IMR-90 (cell line): Measurements from ENCODE around the gene RECQL5. TPM values are rescaled to one million over a fixed set of nuclear protein-coding genes. Genes with fewer than 3 reads are reported as not detected.

Source experiments
- ATAC-seq: fragments of 200-7000 bp; cut with Tn5 transposase; 2 replicates; pipeline ENCODE4 v1.9.1; 2020; ENCODE audit warnings: low read depth, mild to moderate bottlenecking, moderate library complexity
- BruUV-seq: library from RNA; stranded (reverse); fragments of 400-500 nt; replicated peaks from 2 replicates; lab custom pipeline; 2021; lab: Mats Ljungman, UMichigan
- CTCF ChIA-PET: fragments of 300-600 bp; formaldehyde crosslinking; extraction: SDS; loops from one replicate; lab custom pipeline; 2021; ENCODE audit warnings: antibody characterized with exemption; lab: Yijun Ruan, JAX
- POLR2A ChIA-PET: fragments of 300-600 bp; sonication (Branson Sonifier 250); formaldehyde crosslinking; loops from one replicate; lab custom pipeline; 2022; ENCODE audit warnings: antibody characterized with exemption; ENCODE audit not compliant: unreplicated experiment; lab: Charles Lee
- DNase-seq: peaks from one replicate; pipeline ENCODE4 v3.0.0; 2013
- H2AFZ ChIP-seq: replicated peaks from 2 replicates; pipeline ENCODE3; 2013; ENCODE audit warnings: low read length, mild to moderate bottlenecking; ENCODE audit not compliant: poor library complexity
- H2AK5ac ChIP-seq: 2 replicates; pipeline ENCODE4 v1.6.1; 2013; ENCODE audit warnings: low read depth, low read length, inconsistent platforms
- H2AK9ac ChIP-seq: replicated peaks from 2 replicates; pipeline ENCODE3; 2013; ENCODE audit warnings: mild to moderate bottlenecking, low read depth, low read length, moderate library complexity; ENCODE audit not compliant: poor library complexity
- H2BK120ac ChIP-seq: 2 replicates; pipeline ENCODE4 v1.6.1; 2013; ENCODE audit warnings: low read depth, low read length, inconsistent platforms
- H2BK15ac ChIP-seq: 3 replicates; pipeline ENCODE4 v1.6.1; 2013; ENCODE audit warnings: low read depth, low read length, inconsistent platforms
- H2BK20ac ChIP-seq: 2 replicates; pipeline ENCODE4 v1.6.1; 2013; ENCODE audit warnings: low read depth, mild to moderate bottlenecking, inconsistent platforms, low read length, moderate library complexity
- H2BK5ac ChIP-seq: 2 replicates; pipeline ENCODE4 v1.6.1; 2013; ENCODE audit warnings: mild to moderate bottlenecking, low read depth, low read length, inconsistent platforms; ENCODE audit not compliant: poor library complexity, severe bottlenecking
- H3K14ac ChIP-seq: replicated peaks from 2 replicates; pipeline ENCODE4 v1.6.1; 2013; ENCODE audit warnings: low read depth, low read length, inconsistent platforms
- H3K18ac ChIP-seq: 2 replicates; pipeline ENCODE4 v1.6.1; 2013; ENCODE audit warnings: low read depth, low read length, control low read depth
- H3K23ac ChIP-seq: 2 replicates; pipeline ENCODE4 v1.6.1; 2013; ENCODE audit warnings: low read depth, low read length, inconsistent platforms
- H3K27ac ChIP-seq: 2 replicates; pipeline ENCODE4 v1.5.1; 2013; ENCODE audit warnings: mild to moderate bottlenecking, control low read depth, low read length; ENCODE audit not compliant: insufficient read depth
- H3K27me3 ChIP-seq: 2 replicates; pipeline ENCODE4 v1.6.1; 2013; ENCODE audit warnings: low read length; ENCODE audit not compliant: control insufficient read depth, insufficient read depth
- H3K36me3 ChIP-seq: 2 replicates; pipeline ENCODE4 v1.6.1; 2013; ENCODE audit warnings: low read length, mixed read lengths; ENCODE audit not compliant: control insufficient read depth, insufficient read depth
- H3K4ac ChIP-seq: 2 replicates; pipeline ENCODE4 v1.6.1; 2013; ENCODE audit warnings: low read depth, low read length, inconsistent platforms
- H3K4me1 ChIP-seq: 2 replicates; pipeline ENCODE4 v1.6.1; 2013; ENCODE audit warnings: low read length, mixed read lengths; ENCODE audit not compliant: control insufficient read depth, insufficient read depth
- H3K4me2 ChIP-seq: 2 replicates; pipeline ENCODE4 v1.6.1; 2013; ENCODE audit warnings: low read depth, mild to moderate bottlenecking, control low read depth, low read length, moderate library complexity
- H3K4me3 ChIP-seq: 2 replicates; pipeline ENCODE4 v1.5.1; 2013; ENCODE audit warnings: low read depth, mild to moderate bottlenecking, control low read depth, low read length, moderate library complexity; ENCODE audit not compliant: insufficient read depth
- H3K56ac ChIP-seq: 2 replicates; pipeline ENCODE4 v1.6.1; 2013; ENCODE audit warnings: low read length, inconsistent platforms; ENCODE audit not compliant: insufficient read depth; ENCODE audit errors: extremely low read depth
- H3K79me1 ChIP-seq, 2 experiments: 2 replicates each; pipeline ENCODE4 v1.6.1; 2013; ENCODE audit warnings: low read length in 2 of 2, inconsistent platforms in 1 of 2, low read depth in 1 of 2
- H3K9ac ChIP-seq: 2 replicates; pipeline ENCODE4 v1.6.1; 2013; ENCODE audit warnings: low read depth, low read length, control low read depth
- H3K9me1 ChIP-seq: 2 replicates; pipeline ENCODE4 v1.6.1; 2013; ENCODE audit warnings: low read length, inconsistent platforms; ENCODE audit not compliant: insufficient read depth
- H3K9me3 ChIP-seq: 2 replicates; pipeline ENCODE4 v1.6.1; 2013; ENCODE audit warnings: low read length; ENCODE audit not compliant: control insufficient read depth, insufficient read depth
- H4K20me1 ChIP-seq: 2 replicates; pipeline ENCODE4 v1.6.1; 2013; ENCODE audit warnings: low read length, inconsistent platforms; ENCODE audit not compliant: insufficient read depth
- H4K5ac ChIP-seq: 2 replicates; pipeline ENCODE4 v1.6.1; 2013; ENCODE audit warnings: mild to moderate bottlenecking, low read depth, low read length, control low read depth
- H4K8ac ChIP-seq, 2 experiments: 2 replicates each; pipeline ENCODE4 v1.6.1; 2013; ENCODE audit warnings: low read depth in 2 of 2, low read length in 2 of 2, control low read depth in 1 of 2, inconsistent platforms in 1 of 2
- H4K91ac ChIP-seq: 2 replicates; pipeline ENCODE4 v1.6.1; 2013; ENCODE audit warnings: low read depth, low read length, inconsistent platforms; ENCODE audit not compliant: insufficient read depth
- BHLHE40 ChIP-seq: fragments of 150-350 bp; IDR thresholded peaks from 2 replicates; pipeline ENCODE4 v1.6.1; 2016; ENCODE audit warnings: mild to moderate bottlenecking, low read depth, low read length
- CEBPB ChIP-seq: IDR thresholded peaks from 2 replicates; pipeline ENCODE4 v1.6.1; 2012; ENCODE audit warnings: low read depth, low read length, improper control_type of control experiment
- CHD1 ChIP-seq: IDR thresholded peaks from 2 replicates; pipeline ENCODE4 v1.6.1; 2012; ENCODE audit warnings: low read depth, low read length, improper control_type of control experiment
- CTCF ChIP-seq: conservative IDR thresholded peaks from 2 replicates; pipeline ENCODE4 v1.5.1; 2012; ENCODE audit warnings: mild to moderate bottlenecking, low read depth, low read length, improper control_type of control experiment
- MAFK ChIP-seq: IDR thresholded peaks from 2 replicates; pipeline ENCODE4 v1.6.1; 2012; ENCODE audit warnings: low read depth, low read length, improper control_type of control experiment
- MXI1 ChIP-seq: IDR thresholded peaks from 2 replicates; pipeline ENCODE4 v1.6.1; 2012; ENCODE audit warnings: low read depth, mild to moderate bottlenecking, low read length, moderate library complexity, borderline replicate concordance
- RAD21 ChIP-seq: IDR thresholded peaks from 2 replicates; pipeline ENCODE4 v1.6.1; 2012; ENCODE audit warnings: low read length, improper control_type of control experiment
- RCOR1 ChIP-seq: IDR thresholded peaks from 2 replicates; pipeline ENCODE4 v1.6.1; 2012; ENCODE audit warnings: mild to moderate bottlenecking, low read length, improper control_type of control experiment; ENCODE audit not compliant: insufficient replicate concordance
- RFX5 ChIP-seq: IDR thresholded peaks from 2 replicates; pipeline ENCODE4 v1.8.0; 2012; ENCODE audit warnings: low read depth, mild to moderate bottlenecking, low read length, moderate library complexity
- SMC3 ChIP-seq: fragments of 150-350 bp; IDR thresholded peaks from 2 replicates; pipeline ENCODE4 v1.6.1; 2016; ENCODE audit warnings: low read depth, mild to moderate bottlenecking, antibody characterized with exemption, low read length, moderate library complexity
- WGBS, 2 experiments: methylation state at CpG; one replicate each; pipeline versions ENCODE4 v1.1.5 to v1.1.7; 2013; ENCODE audit warnings: missing lambda C conversion rate in 2 of 2; ENCODE audit not compliant: insufficient read length in 1 of 2; ENCODE audit errors: extremely low coverage in 2 of 2; 5-methylcytosine and 5-hydroxymethylcytosine counted together
- dilution Hi-C: fragments of 300-500 bp; cut with HindIII; formaldehyde crosslinking; loops from one replicate; pipeline ENCODE4 v1.14.3; 2018; ENCODE audit warnings: low sequenced_read_pairs; ENCODE audit not compliant: unreplicated experiment
- in situ Hi-C: fragments of 300-500 bp; cut with MboI; formaldehyde crosslinking; loops from 3 replicates; pipeline ENCODE4 v1.14.3; 2019; ENCODE audit warnings: low sequenced_read_pairs, inconsistent platforms, mixed read lengths
- intact Hi-C: fragments of 100-400 bp; cut with micrococcal nuclease; formaldehyde crosslinking; loops from 2 replicates; pipeline ENCODE4 v1.10.0; 2022
- polyA plus RNA-seq, 3 experiments: library from polyadenylated mRNA; depleted of rRNA; stranded (reverse); fragments of >200 nt; gene quantifications; 2 replicates each; pipeline ENCODE4 v1.2.3, GENCODE V29; 2012; ENCODE audit warnings: low replicate concordance in 1 of 3
- total RNA-seq: library from RNA; depleted of rRNA; stranded (reverse); fragments of >200 nt; gene quantifications from 2 replicates; pipeline ENCODE4 v1.2.3, GENCODE V29; 2012
- TF ChIP-seq, protein P1 (sequence below): fragments of 150-350 bp; IDR thresholded peaks from 2 replicates; pipeline ENCODE4 v1.6.1; 2016; ENCODE audit warnings: low read depth, mild to moderate bottlenecking, low read length, moderate library complexity, borderline replicate concordance
- TF ChIP-seq, protein P2 (sequence below): fragments of 150-350 bp; IDR thresholded peaks from 2 replicates; pipeline ENCODE4 v1.6.1; 2017; ENCODE audit warnings: mild to moderate bottlenecking, antibody characterized with exemption, low read length, low read depth

The RECQL5 gene
- total and polyA plus RNA-seq, 2 of the 4 experiments (the other 2 are of a cell fraction) = 7.3 to 23.7 TPM

DNA sequence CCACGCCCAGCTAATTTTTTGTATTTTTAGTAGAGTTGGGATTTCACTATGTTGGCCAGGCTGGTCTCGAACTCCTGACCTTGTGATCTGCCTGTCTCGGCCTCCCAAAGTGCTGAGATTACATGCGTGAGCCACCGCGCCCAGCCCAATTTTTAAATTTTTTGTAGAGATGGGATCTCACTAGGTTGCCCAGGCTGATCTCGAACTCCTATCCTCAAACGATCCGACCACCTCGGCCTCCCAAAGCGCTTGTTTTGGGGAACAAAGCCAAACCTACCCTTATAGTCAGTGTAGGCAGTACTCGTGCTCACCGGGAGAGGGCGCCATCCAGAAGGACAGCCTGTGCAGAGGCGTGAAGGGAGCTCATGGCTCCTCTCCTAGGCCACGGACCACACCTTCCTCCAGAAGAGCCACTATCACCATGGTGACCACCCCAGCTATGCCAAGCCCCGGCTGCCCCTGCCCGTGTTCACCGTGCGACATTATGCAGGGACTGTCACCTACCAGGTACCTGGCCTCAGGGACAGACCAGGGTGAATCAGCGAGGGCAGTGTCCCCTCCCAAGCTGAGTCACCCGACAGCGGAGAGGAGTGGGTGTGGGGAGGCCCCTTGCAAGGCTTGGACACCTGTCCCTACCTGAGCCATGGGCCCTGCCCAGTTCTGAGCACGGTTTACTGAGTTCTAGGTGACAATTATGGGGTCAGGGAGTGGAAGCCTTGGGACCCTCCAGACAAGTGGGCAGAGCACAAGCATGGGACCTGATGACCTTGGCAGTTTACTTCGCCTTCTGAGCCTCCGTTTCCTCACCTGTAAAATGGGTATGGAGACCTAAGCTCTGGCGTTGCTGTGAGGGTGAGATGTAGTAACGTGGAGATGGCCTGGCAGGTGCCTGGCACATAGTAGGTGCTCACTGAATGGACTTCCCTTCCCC, 65.6 kb downstream of the RECQL5 start:
- H3K9ac ChIP-seq = no peak overlapping the region
- TF ChIP-seq RFX5 (no peak), CTCF (peak; percentile 52), MXI1 (no peak), RAD21 (peak; percentile 26), BHLHE40 (no peak), CHD1 (no peak), SMC3 (peak; percentile 11; the same call in 1 of the 2 replicates), CEBPB (no peak), MAFK (no peak), RCOR1 (no peak)
- TF ChIP-seq, protein P1, sequence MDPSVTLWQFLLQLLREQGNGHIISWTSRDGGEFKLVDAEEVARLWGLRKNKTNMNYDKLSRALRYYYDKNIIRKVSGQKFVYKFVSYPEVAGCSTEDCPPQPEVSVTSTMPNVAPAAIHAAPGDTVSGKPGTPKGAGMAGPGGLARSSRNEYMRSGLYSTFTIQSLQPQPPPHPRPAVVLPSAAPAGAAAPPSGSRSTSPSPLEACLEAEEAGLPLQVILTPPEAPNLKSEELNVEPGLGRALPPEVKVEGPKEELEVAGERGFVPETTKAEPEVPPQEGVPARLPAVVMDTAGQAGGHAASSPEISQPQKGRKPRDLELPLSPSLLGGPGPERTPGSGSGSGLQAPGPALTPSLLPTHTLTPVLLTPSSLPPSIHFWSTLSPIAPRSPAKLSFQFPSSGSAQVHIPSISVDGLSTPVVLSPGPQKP = no peak
- TF ChIP-seq, protein P2, sequence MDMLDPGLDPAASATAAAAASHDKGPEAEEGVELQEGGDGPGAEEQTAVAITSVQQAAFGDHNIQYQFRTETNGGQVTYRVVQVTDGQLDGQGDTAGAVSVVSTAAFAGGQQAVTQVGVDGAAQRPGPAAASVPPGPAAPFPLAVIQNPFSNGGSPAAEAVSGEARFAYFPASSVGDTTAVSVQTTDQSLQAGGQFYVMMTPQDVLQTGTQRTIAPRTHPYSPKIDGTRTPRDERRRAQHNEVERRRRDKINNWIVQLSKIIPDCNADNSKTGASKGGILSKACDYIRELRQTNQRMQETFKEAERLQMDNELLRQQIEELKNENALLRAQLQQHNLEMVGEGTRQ = no peak
- BruUV-seq = no TSS peak
- no peak overlapping the region for H3K4me2 ChIP-seq
- H3K56ac ChIP-seq = no peak overlapping the region
- no peaks in the 10 kb centered on the region for H3K36me3 ChIP-seq
- H3K9me1 ChIP-seq = no peaks in the 10 kb centered on the region
- dilution Hi-C loops = no loop called here
- H2BK15ac ChIP-seq = no peak overlapping the region
- peak overlapping the region; percentile 42 for H2AK9ac ChIP-seq
- 50% methylated on average over 14 of the region's 28 CpGs; no CpG with 5 or more reads in 1 of the 2 experiments for WGBS, 2 experiments
- DNase-seq = peak; percentile 5
- no peak overlapping the region for H4K8ac ChIP-seq
- CTCF ChIA-PET = interaction anchor here (0.6 to 1.0 kb wide), 5 partner anchors 10 to 295 kb away, joined by 3 to 4 read pairs (median 3); no protein-coding TSS in a partner anchor
- H4K5ac ChIP-seq = no peak overlapping the region
- H3K4ac ChIP-seq = no peak overlapping the region
- in situ Hi-C loops = no loop called here
- H3K14ac ChIP-seq = no peak overlapping the region
- intact Hi-C loops = no loop called here
- H2AFZ ChIP-seq = no peak overlapping the region
- no peak overlapping the region for H3K4me3 ChIP-seq
- POLR2A ChIA-PET = no interaction called here
- H3K23ac ChIP-seq = no peak overlapping the region
- no peak overlapping the region for H3K27ac ChIP-seq
- peak; percentile 75 for ATAC-seq
- no peaks in the 10 kb centered on the region for H3K79me1 ChIP-seq
- H2BK5ac ChIP-seq = no peak overlapping the region
- H4K91ac ChIP-seq = no peak overlapping the region
- no peaks in the 10 kb centered on the region for H3K9me3 ChIP-seq
- no peak overlapping the region for H2BK120ac ChIP-seq
- no peak overlapping the region for H3K18ac ChIP-seq
- H3K4me1 ChIP-seq = no peaks in the 10 kb centered on the region
- no peak overlapping the region for H2AK5ac ChIP-seq
- H3K27me3 ChIP-seq = peaks cover 9% of the 10 kb centered on the region; the same call in 1 of the 2 replicates
- H2BK20ac ChIP-seq = no peak overlapping the region
- H4K20me1 ChIP-seq = no peaks in the 10 kb centered on the region; the same call in 1 of the 2 replicates
